ENCODE measurements around the gene KAZN.

KAZN gene

DNA sequence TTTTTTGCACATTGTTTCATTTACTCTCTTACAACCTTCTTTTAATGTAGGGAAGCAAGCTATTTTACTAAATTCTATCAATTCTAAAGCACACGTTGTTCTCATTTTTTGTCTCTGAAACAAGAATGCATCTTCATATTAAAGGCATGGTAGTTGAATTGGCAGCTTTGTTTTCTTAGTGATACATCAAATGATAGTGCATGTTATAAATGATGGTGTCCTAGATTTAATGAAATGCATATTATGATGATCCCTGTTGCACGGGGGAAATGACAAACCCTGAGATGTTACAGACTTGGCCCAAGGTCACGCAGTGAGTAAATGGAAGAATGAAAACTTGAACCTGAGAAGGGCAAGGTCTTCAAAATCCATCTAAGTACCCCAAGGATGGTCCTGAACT is 213.1 kb downstream of the KAZN start:
- TF ChIP-seq POLR2A (IDR thresholded peaks at IDR 0.05; ENCODE audit: low read depth, low read length), result no peak
- FAIRE-seq (no peak), DNase-seq (ENCODE audit: insufficient read length, low spot score) (no peak)

DNA sequence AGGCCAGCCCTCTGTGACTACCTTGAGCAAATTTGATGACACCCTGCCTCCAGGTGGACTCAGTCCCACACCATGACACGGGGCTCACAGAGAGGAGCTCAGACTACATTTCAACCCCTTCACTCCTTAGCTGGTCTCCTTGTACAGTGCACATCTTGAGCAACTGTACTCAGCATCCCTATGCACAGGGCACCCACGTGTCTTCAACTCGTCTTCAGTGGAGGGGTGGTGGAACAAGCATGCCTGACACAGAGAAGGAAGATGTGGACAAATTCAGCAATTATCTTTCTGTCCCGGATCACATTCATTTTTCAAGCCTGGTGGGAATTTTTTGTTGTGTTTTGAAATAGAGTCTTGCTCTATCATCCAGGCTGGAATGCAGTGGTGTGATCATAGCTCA is 213.7 kb downstream of the KAZN start:
- DNase-seq (ENCODE audit: insufficient read length, low spot score) (no peak), FAIRE-seq (no peak)
- TF ChIP-seq POLR2A (IDR thresholded peaks at IDR 0.05; ENCODE audit: low read depth, low read length), result no peak

DNA sequence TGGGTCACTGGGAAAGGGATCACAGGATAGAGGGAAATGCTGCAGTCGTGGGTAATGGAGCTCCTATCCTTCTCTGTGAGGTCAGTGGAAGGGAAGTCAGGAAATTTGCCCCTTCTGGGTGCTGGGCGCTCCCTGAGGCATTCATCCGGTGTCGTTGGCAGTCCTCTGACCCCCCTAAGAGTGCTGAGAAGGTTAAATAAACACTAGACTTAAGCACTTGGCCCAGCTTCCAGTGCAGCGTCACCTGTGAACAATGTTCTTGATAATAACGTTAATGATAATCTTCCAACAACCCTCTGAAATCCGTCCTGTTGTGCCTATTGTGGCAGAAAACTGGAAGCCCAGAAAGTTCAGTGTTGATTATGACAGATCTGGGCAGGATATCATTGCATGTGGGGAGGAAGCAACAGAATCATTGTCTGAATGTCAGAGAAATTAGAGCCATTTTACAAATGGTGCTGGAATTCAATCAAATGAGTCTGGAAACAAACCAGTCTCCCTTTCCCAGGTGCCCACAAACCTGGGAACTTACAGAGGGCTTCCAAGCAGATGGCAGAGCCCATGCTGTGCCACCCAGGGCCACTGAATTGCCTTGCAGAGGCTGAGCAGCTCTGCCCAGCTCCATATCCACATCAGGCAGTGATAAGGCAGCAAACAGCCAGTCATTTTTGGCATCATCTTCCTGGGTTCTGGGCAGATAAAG is 216.8 kb downstream of the KAZN start:
- no peak for DNase-seq (ENCODE audit: insufficient read length, low spot score)
- TF ChIP-seq POLR2A (IDR thresholded peaks at IDR 0.05; ENCODE audit: low read depth, low read length), result no peak
- no peak for FAIRE-seq

DNA sequence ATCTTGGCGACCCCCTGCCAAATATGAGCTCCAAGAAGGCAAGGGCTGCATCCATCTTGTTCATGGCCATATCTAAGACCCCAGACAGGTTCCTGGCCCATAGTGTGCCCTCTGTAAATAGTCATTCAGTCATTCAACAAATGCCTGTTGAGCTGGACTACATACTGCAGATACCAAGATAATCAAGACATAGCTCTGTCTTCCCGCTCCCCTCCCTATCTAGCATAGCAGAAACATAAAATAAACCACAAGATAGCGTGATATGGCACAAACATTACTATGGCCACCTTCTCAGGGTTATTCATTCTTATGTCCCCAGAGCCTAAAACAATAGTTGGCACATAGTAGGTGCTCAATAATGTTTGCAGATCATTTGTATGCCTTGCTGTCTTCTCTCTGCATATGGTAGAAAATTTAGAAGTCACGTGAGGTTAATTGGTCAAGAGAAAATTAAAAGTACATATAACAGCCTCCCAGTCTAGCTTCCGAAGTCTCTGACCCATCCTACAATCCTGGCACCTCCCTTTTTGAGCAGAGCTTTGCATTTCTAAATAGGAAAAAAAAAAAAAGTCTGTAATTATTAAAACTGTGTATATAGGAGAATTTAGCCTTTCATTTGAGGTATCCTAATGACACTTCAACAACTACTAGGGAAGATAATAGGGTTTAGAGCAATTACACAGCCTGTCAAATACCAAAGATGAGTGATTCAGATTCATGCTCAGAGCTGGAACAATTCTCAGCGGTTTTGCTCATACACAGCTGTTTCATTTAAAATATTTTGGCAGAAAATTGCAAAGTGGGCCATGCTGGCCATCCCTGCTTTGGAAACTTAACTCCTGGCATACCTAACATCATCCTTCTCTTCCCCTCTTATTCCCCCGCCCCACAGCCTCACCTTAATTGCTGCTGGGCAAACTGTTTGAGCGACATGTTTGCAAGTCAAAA is 219.0 kb downstream of the KAZN start:
- DNase-seq (ENCODE audit: insufficient read length, low spot score) (no peak), FAIRE-seq (no peak)

DNA sequence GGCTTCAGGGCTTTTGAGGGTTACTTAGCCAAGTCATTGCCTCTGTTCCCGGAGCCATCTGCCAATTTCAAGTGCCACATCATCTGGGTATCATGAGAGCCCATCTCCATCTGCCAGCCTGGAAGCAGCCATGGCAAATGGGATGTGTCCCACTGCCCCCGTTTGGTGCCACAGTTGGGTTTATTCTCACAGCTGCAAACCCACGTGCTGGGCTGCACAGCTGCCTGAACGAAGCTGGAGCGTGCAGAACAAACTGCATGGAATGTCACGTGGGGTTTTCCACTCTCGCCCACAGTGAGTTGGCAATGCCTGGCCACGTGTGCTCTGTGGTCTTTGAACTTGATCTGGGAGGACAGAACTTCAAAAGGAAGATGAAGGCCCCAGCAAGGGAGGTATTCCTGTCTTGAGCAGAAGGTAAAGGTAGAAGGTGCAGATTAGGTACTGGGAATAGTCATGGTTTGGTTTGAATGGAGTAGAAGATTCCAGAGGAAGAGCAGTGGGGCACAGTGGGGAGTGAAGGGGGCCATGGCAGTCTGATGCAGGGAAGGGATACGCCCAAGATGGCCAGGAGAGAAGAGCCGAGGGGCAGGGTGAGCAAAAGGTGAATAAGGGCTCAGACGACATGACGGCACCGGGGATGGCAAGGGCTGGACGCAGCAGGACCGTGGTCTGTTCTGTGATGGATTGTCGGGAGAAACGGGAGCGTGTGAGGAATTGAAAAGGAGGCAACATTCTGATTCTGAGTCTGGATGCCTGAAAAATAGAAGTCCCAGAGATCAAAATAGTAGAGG is 222.0 kb downstream of the KAZN start:
- no peak for TF ChIP-seq POLR2A (IDR thresholded peaks at IDR 0.05; ENCODE audit: low read depth, low read length)
- DNase-seq (ENCODE audit: insufficient read length, low spot score), result no peak
- no peak for FAIRE-seq

More for the DNA sequence above, 219.0 kb downstream of the KAZN start:
- no peak for TF ChIP-seq POLR2A (IDR thresholded peaks at IDR 0.05; ENCODE audit: low read depth, low read length)

DNA sequence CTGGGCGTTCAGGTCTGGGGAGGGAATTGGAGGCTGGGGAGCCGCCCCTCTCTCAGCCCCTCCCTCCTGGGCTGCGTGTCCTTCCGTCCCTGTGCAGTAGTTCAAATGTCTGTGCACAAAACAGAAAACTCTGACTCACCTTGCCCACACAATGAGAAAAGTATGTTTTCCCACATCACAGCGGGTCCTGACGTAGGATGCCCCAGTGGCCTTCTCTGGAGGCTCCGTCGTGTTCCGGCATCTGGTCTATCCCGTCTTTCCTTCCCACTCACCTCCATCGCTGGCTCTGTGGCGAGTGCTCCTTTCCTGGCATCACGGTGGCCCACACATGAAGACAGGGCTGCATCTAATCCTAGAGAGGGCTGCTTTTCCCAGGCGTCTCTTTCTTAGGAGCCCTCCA is 224.0 kb downstream of the KAZN start:
- no peak for TF ChIP-seq POLR2A (IDR thresholded peaks at IDR 0.05; ENCODE audit: low read depth, low read length)
- FAIRE-seq (no peak), DNase-seq (ENCODE audit: insufficient read length, low spot score) (no peak)

DNA sequence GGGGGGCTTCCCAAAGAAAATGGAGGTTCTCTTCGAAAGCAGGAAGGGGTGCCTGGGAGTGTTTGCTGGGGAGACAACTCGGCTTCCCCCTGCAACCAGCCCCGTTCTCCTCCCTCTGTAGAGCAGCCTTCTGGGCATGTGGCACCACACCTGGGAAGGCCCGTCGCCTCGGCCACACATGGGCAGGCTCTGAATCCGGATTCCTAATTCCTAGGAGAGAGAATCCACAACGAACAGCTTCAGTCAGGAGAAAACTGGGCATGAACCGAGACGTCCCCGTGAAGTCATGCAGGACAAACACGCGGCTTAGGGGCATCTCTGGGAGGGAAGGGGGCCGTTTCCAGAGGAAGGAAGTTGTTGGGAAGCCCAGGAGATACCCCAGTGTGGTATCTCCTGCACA is 224.5 kb downstream of the KAZN start:
- no peak for FAIRE-seq
- no peak for DNase-seq (ENCODE audit: insufficient read length, low spot score)
- TF ChIP-seq POLR2A (IDR thresholded peaks at IDR 0.05; ENCODE audit: low read depth, low read length), result no peak

DNA sequence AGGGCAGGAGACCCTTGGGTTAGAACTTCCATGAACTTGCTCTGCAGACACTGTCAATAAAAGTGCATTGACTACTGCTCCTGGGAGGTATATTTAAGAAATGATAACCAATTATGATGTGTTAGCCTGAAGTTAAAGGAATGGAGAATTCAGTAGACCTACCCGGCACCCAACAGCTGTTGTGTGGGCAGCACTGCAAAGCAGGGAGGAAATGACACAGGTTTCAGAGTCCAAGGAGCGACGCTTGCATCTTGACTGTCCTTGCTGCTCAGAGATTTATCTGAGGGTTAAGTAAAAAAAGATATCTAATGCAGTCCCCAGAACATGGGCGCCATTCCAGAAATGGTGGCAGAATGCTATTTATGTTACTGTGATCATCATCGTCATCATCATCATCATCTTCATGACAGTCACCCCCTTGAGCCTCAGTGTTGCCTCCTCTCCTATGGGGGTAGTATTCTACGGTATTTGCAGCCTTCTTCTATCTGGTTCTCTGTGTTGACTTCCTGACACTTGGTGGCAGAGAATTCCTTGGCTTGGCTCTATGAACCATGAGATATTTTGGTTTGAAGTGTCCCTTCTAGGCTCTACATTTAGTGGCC is 225.9 kb downstream of the KAZN start:
- no peak for TF ChIP-seq POLR2A (IDR thresholded peaks at IDR 0.05; ENCODE audit: low read depth, low read length)
- no peak for FAIRE-seq
- DNase-seq (ENCODE audit: insufficient read length, low spot score), result no peak

DNA sequence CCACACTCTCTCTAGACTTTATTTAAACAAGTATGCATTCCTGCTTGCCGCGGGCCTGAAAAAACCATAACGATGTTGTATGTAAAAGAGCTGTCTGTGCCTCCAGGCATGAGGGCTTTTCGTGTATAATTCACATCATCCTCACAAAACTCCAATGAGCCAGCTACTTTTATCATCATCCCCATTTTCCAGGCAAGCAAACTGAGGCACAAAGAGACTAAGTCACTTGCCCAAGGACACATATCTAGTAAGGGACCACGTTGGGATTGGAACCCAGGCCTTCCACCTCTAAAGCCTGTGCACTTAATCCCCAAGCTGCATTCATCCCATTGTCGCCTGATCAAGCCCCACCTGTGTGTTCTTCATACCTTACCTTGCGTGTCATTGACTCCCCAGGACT is 226.9 kb downstream of the KAZN start:
- FAIRE-seq (no peak), DNase-seq (ENCODE audit: insufficient read length, low spot score) (no peak)
- TF ChIP-seq POLR2A (IDR thresholded peaks at IDR 0.05; ENCODE audit: low read depth, low read length), result no peak

DNA sequence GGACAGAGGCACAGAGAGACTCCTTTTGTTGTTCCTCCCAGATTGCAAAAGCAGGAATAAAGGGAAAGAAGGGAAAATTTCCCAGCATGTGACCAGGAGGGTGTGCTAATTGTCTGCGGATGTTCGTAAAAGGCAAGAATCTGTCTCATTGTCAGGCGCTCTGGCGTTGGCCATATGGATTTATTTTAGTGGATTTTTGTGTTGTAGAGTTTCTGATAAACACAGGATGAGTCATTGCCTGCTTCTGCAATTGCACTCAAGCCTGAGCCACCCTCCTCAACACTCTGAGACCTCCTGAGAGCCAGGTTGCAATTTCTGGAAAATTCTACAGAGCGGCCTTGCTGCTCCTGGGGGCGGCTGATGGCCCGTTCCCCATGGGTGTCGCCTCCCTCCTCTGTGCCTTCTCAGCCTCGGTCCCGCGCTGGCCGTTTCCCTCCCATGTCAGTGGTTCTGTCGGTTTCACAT is 227.7 kb downstream of the KAZN start:
- DNase-seq (ENCODE audit: insufficient read length, low spot score), result no peak

DNA sequence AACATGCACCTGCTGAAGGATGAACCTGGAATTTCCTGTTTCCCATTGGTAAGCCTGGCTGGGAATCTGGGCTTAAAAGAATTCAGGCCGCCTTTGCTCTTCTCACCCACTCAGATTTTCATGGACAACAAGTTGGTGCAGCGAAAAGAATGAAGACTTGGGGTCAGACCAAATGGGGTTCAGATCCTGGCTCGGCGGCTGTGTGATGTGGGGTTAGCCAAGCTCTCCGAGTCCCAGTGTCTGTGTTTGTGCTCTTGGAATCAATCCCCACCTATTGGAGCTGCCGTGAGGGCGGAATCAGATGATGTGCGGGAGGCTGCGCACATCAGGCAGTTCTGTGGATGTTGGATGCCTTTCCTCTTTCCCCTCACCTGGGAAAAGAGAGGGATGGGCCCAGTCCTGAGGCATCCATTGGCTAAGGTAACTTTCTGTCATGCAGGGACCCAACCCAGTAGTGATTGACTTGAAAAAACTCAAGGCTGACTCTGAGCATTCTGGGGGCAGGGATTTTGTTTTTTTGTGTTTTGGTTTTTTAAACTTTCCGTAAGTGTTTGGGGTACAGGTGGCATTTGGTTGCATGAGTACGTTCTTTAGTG is 228.3 kb downstream of the KAZN start:
- DNase-seq (ENCODE audit: insufficient read length, low spot score) (no peak), FAIRE-seq (no peak)
- no peak for TF ChIP-seq POLR2A (IDR thresholded peaks at IDR 0.05; ENCODE audit: low read depth, low read length)

More for the DNA sequence above, 227.7 kb downstream of the KAZN start:
- no peak for TF ChIP-seq POLR2A (IDR thresholded peaks at IDR 0.05; ENCODE audit: low read depth, low read length)
- no peak for FAIRE-seq

DNA sequence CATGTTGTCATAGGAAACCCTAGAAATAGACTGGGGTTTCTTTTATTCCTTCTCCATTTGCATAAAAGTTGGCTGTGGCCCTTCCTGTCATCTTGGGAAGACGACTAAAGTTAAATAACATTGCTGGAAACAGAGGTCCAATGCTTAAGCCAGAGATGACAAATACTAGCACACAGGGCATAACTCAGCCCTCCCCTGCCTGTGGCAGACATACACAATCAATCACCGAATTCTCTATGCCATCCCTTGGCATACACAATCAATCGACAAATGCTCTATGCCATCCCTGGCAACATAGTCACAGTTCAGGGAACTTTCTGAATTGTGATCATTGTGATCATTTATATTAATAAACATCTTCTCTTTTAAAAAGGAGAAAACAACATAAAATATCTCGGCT is 229.4 kb downstream of the KAZN start:
- FAIRE-seq, result no peak

DNA sequence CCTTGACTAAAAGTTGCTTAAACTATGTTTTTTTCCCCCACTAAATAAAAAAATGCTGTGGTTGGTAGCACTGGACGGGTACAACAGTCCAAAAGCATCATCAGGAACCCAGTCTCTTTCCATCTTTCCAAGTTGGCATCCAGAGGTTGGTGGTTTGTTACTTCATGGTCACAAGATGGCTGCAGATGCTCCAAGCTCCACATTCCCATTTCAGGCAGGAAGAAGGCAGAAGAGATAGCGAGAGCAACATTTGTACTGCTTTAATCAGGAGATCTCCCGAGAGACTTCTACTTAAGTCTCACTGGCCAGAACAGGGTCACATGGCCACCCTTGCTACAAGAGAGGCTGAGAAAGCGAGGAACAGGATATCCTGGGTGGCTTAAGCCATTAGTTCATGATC is 230.2 kb downstream of the KAZN start:
- FAIRE-seq (no peak), DNase-seq (ENCODE audit: insufficient read length, low spot score) (no peak)
- no peak for TF ChIP-seq POLR2A (IDR thresholded peaks at IDR 0.05; ENCODE audit: low read depth, low read length)

More for the DNA sequence above, 229.4 kb downstream of the KAZN start:
- TF ChIP-seq POLR2A (IDR thresholded peaks at IDR 0.05; ENCODE audit: low read depth, low read length), result no peak
- DNase-seq (ENCODE audit: insufficient read length, low spot score), result no peak

All from H54 (cell line).